Stimulated activated CD8-positive, alpha-beta memory T cell treated with anti-CD3 and anti-CD28 coated beads, Interleukin-15, amount 100 ng/mL, for 24 hours (primary cell): ENCODE data around the gene SYNC.
"Not testable (repeated sequence)": the region's sequence is repeated elsewhere in the genome, so short reads cannot be mapped to it uniquely, and the experiment has no call there.

Experiments used
- DNase-seq: peaks from one replicate; pipeline ENCODE4 v3.0.0-alpha.2; 2020; ENCODE audit warnings: low read depth

SYNC gene

GRCh38 chr1:32642292-32642827 lies 60.2 kb downstream of the SYNC start:
- DNase-seq, result not testable (repeated sequence)

GRCh38 chr1:32639489-32640075 lies 63.0 kb downstream of the SYNC start:
- DNase-seq, result no peak

- no peak for DNase-seq
These were observed 65.5 kb downstream of the SYNC start for GRCh38 chr1:32636914-32637645.

GRCh38 chr1:32635508-32636277 lies 66.9 kb downstream of the SYNC start:
- DNase-seq, result no peak

GRCh38 chr1:32632829-32633228 lies 69.7 kb downstream of the SYNC start:
- no peak for DNase-seq

- not testable (repeated sequence) for DNase-seq
These were observed 72.4 kb downstream of the SYNC start for GRCh38 chr1:32630173-32630572.
